Measurements from ENCODE around the gene HELZ. TPM values are rescaled to one million over a fixed set of nuclear protein-coding genes. Genes with fewer than 3 reads are reported as not detected.
"Not testable (repeated sequence)": the region's sequence is repeated elsewhere in the genome, so short reads cannot be mapped to it uniquely, and the experiment has no call there.

HELZ gene
- total RNA-seq, 1 experiment from 2014 or later, result 32.3 TPM

DNA sequence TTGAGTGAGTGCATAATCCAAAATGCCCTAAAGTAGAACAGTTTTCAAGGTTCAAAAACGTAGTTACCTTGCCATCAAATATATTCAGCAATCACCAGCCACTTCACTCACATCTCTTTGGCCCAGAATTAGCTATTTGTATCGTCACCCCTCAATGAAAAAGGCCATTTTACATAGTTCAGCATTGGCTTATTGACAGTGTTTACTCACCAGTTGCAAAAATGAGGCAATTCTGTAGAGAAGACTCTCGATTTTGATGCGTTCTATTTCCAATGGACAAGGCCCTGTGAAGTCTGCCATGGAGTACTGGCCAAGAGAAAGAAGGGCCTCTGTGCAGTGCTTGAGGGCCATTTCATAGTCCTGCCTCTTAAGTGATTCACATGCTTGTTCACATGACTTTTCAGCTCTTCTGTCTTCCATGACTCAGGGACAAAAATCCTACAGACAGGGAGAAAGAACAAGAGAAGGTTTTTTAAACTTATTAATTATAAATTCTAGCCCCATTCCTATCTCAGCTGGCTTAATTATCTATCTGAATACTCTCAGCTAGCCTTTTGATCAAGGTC is 26.5 kb downstream of the HELZ start:
- peaks cover 41% of the 10 kb centered on the region for H3K36me3 ChIP-seq
- no peaks in the 10 kb centered on the region for H3K27me3 ChIP-seq
- H3K4me3 ChIP-seq, result no peak overlapping the region
- DNase-seq, result no peak
- no peaks in the 10 kb centered on the region for H3K9me3 ChIP-seq

DNA sequence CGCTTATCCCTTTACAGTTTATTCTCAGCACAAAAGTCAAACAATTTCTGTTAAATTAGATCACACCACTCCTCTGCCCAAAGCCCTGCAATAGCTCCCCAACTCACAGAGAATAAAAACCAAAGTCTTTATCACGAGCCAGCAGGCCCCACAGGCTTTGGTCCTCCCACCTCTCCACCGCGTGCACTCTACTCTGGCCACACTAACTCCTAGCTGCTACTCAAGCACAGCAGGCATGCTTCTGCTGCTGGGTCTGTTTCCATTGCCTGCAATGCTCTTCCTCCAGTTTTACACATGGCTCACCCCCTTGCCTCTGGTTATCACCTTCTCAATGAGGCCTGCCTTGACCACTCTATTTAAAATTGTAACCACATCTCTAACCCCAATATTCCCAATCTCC is 27.6 kb downstream of the HELZ start:
- H3K9me3 ChIP-seq, result no peaks in the 10 kb centered on the region

GRCh38 chr17:67216578-67217320 is 28.2 kb downstream of the HELZ start:
- Histone ChIP-seq H3K9me3 (no peaks in the 10 kb centered on the region), H3K36me3 (peaks cover 41% of the 10 kb centered on the region), H3K4me3 (no peak overlapping the region), H3K27me3 (no peaks in the 10 kb centered on the region)
- no peak for DNase-seq

More for the DNA sequence above, 27.6 kb downstream of the HELZ start:
- Histone ChIP-seq H3K27me3 (no peaks in the 10 kb centered on the region), H3K4me3 (no peak overlapping the region), H3K36me3 (peaks cover 41% of the 10 kb centered on the region)
- no peak for DNase-seq

DNA sequence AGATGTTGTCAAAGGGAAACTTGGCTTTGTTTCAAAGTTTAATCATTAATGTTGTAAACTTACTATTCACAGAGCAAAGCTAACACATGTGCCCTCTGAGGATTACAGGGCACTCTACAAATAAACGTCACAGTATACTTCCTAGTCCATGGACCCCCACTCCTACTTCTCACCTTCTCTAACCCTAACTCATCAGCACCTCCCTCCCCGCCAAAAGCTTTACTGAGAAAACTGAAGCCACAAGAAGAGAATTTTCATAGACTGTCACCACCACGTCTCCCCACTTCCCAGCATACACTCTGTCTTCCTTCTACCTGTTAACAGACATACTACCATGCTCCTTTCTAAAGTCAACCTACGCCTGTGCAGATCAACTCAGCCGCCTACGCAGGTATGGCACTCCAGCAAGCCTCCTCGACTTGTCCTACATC is 29.0 kb downstream of the HELZ start:
- no peak for DNase-seq
- Histone ChIP-seq H3K36me3 (peaks cover 41% of the 10 kb centered on the region), H3K27me3 (no peaks in the 10 kb centered on the region), H3K9me3 (no peaks in the 10 kb centered on the region), H3K4me3 (no peak overlapping the region)

DNA sequence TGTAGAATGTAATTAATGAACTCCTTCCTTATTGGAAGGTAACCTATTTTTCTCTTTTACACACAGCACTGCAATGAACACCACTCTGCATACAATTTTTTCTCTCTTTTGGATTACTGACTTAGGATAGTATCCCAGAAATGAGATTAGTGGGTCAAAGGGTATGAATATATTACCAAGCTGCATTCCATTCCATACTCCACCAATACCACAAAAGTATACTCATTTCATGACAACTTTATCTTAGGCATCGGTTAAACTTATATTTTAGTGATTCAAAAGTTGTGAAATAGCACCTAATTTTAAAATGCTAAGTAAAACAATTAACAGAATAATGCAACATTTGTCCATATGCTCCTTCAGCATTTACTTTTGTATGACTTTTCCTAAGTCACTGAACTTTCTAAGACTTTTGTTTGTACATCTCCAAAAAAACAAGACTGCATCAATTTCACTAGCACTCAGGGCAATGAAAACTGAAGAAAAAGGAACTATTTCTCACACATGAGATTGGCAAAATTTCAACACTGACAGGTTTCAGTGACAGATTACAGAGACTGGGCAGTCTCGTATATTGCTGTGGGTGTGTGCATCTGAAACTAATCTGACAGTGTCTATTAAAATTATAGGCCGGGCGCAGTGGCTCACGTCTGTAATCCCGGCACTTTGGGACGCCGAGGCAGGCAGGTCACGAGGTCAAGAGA is 32.1 kb downstream of the HELZ start:
- Histone ChIP-seq H3K4me3 (no peak overlapping the region), H3K27me3 (no peaks in the 10 kb centered on the region), H3K9me3 (no peaks in the 10 kb centered on the region), H3K36me3 (peaks cover 29% of the 10 kb centered on the region)
- no peak for DNase-seq

DNA sequence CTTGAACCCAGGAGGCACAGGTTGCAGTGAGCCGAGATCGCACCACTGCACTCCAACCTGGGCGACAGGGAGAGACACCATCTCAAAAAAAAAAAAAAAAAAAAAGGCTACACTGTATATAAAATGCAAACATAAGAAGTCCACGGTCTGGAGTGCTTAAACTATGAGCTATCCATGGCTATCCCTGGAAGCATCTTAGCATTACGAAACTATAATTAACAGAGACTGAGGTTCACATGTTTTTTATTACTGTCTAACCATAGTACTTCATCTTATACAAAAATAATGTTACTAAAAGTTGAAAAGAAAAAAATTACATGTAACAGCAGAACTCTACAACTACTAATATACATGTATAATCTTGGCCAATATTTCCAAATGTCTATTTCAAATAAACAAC is 32.8 kb downstream of the HELZ start:
- DNase-seq, result no peak

DNA sequence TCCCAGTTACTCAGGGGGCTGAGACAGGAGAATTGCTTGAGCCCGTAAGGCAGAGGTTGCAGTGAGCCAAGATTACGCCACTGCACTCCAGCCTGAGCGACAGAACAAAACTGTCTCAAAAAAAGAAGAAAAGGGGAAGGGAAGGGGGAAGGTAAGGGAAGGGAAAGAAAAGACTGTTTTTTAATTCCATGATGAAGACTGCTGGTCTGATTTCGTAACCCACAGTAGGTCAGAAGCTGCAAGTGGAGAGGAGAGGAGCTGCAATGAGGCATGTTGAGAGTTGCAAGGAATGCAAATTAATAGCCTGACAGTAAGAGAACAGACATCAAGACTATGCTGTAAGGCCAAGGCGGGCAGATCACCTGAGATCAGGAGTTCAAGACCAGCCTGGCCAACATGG is 33.3 kb downstream of the HELZ start:
- Histone ChIP-seq H3K27me3 (no peaks in the 10 kb centered on the region), H3K9me3 (no peaks in the 10 kb centered on the region), H3K4me3 (no peak overlapping the region), H3K36me3 (peaks cover 23% of the 10 kb centered on the region)
- DNase-seq, result no peak

More for the DNA sequence above, 32.8 kb downstream of the HELZ start:
- H3K27me3 ChIP-seq, result no peaks in the 10 kb centered on the region
- H3K36me3 ChIP-seq, result peaks cover 27% of the 10 kb centered on the region
- H3K4me3 ChIP-seq, result no peak overlapping the region
- H3K9me3 ChIP-seq, result no peaks in the 10 kb centered on the region

GRCh38 chr17:67210915-67211314 is 34.1 kb downstream of the HELZ start:
- DNase-seq, result no peak
- no peaks in the 10 kb centered on the region for H3K27me3 ChIP-seq
- no peak overlapping the region for H3K4me3 ChIP-seq
- H3K36me3 ChIP-seq, result peaks cover 19% of the 10 kb centered on the region
- H3K9me3 ChIP-seq, result no peaks in the 10 kb centered on the region

- no peak for DNase-seq
- H3K4me3 ChIP-seq, result no peak overlapping the region
- peaks cover 8% of the 10 kb centered on the region for H3K36me3 ChIP-seq
- no peaks in the 10 kb centered on the region for H3K9me3 ChIP-seq
- no peaks in the 10 kb centered on the region for H3K27me3 ChIP-seq
Observed at GRCh38 chr17:67208232-67208631, 36.8 kb downstream of the HELZ start.

- no peaks in the 10 kb centered on the region for H3K9me3 ChIP-seq
- H3K4me3 ChIP-seq, result no peak overlapping the region
Observed at GRCh38 chr17:67203818-67204217, 41.2 kb downstream of the HELZ start.

GRCh38 chr17:67202503-67202902 is 42.5 kb downstream of the HELZ start:
- Histone ChIP-seq H3K4me3 (no peak overlapping the region), H3K36me3 (peaks cover 41% of the 10 kb centered on the region), H3K9me3 (no peaks in the 10 kb centered on the region), H3K27me3 (no peaks in the 10 kb centered on the region)
- DNase-seq, result no peak

More at GRCh38 chr17:67203818-67204217, 41.2 kb downstream of the HELZ start:
- H3K27me3 ChIP-seq, result no peaks in the 10 kb centered on the region
- DNase-seq, result no peak
- H3K36me3 ChIP-seq, result peaks cover 35% of the 10 kb centered on the region

- Histone ChIP-seq H3K9me3 (no peaks in the 10 kb centered on the region), H3K4me3 (no peak overlapping the region), H3K27me3 (no peaks in the 10 kb centered on the region), H3K36me3 (peaks cover 52% of the 10 kb centered on the region)
- no peak for DNase-seq
Observed at GRCh38 chr17:67200727-67201301, 44.2 kb downstream of the HELZ start.

- H3K9me3 ChIP-seq, result no peaks in the 10 kb centered on the region
- peaks cover 59% of the 10 kb centered on the region for H3K36me3 ChIP-seq
- DNase-seq, result no peak
- no peak overlapping the region for H3K4me3 ChIP-seq
- H3K27me3 ChIP-seq, result no peaks in the 10 kb centered on the region
Observed at GRCh38 chr17:67198131-67198530, 46.9 kb downstream of the HELZ start.

- not testable (repeated sequence) for DNase-seq, H3K4me3 ChIP-seq, H3K9me3 ChIP-seq, H3K27me3 ChIP-seq
- H3K36me3 ChIP-seq, result peaks cover 53% of the 10 kb centered on the region
Observed at GRCh38 chr17:67197023-67197422, 48.0 kb downstream of the HELZ start.

GRCh38 chr17:67196422-67196821 is 48.6 kb downstream of the HELZ start:
- no peaks in the 10 kb centered on the region for H3K27me3 ChIP-seq
- H3K4me3 ChIP-seq, result no peak overlapping the region
- DNase-seq, result no peak
- peaks cover 51% of the 10 kb centered on the region for H3K36me3 ChIP-seq
- no peaks in the 10 kb centered on the region for H3K9me3 ChIP-seq

GRCh38 chr17:67194134-67194533 is 50.9 kb downstream of the HELZ start:
- Histone ChIP-seq H3K4me3 (no peak overlapping the region), H3K27me3 (no peaks in the 10 kb centered on the region), H3K36me3 (peaks cover 42% of the 10 kb centered on the region), H3K9me3 (no peaks in the 10 kb centered on the region)
- no peak for DNase-seq

DNA sequence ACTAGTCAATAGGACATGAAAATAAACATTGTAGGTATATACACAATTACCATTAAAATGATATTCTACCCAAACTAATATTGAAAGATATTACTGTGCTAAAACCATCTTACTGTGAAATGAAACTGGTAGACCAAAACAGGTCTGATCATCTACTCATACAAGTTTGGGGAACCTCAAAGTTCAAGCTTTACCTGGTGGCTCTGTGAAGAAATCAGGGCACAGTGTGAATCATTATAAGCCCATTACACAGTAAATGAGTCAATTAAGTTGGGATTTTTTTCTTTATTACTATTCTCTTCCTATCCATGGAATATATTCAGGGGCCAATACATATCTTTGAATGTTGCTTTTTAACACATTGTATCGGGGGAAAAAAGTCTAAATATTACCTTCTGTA is 57.1 kb downstream of the HELZ start:
- H3K36me3 ChIP-seq, result peaks cover 45% of the 10 kb centered on the region
- H3K9me3 ChIP-seq, result no peaks in the 10 kb centered on the region
- no peak for DNase-seq
- H3K27me3 ChIP-seq, result no peaks in the 10 kb centered on the region
- no peak overlapping the region for H3K4me3 ChIP-seq
